Ureter (tissue), 1 donor: ENCODE results near the gene PHC1. TPM values are rescaled to one million over a fixed set of nuclear protein-coding genes. Genes with fewer than 3 reads are reported as not detected.
"Not testable (repeated sequence)": the region's sequence is repeated elsewhere in the genome, so short reads cannot be mapped to it uniquely, and the experiment has no call there.

Experiments
- DNase-seq: peaks from one replicate; pipeline ENCODE4 v3.0.0-alpha.2; 2020; ENCODE audit warnings: low spot score
- total RNA-seq: library from RNA; stranded (reverse); gene quantifications from one replicate; pipeline ENCODE4 v1.2.4, GENCODE V29; 2023
- donor health status: DM: yes; HTN: yes; CAD: no.

PHC1 gene
- total RNA-seq: 44.9 TPM

DNA sequence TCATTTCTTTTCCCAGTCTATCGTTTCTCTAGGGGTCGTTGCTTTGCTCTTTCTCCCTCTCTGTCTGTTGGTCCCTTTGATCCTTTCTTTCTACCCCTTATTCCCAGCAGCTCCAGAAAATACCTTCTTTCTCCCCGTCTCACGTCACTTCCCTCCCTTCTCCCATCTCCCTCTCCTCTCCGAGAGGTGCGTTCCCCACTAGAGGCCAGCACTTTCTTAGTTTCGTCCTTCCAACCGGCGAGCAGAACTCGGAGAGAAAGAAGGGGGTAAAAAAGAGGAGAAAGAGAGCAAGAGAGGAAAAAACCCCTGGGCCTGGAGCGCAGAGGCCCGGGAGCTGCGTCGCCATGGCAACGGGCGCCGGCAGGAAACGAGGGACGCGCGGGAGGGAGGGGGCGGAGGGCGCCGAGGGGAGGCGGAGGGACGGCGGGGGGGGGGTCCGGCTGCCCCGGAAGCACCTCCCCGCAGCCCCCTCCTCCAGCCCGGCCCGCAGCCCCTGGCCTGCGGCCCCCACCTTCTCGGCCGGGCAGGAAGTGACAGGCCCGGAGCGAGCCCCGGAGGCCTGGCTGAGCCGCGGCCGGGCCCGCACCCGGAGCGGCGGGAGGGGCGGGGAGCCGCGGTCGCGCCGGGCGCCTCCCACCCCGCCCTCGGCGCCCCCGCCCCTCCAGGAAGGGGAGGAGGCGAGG is at the start of gene PHC1:
Gene PHC1, plus strand, starts transcription at position 477 of the 683 bp plus-strand sequence. CDS start 3,169 bp downstream, outside the sequence.
- peak; percentile 80 for DNase-seq

DNA sequence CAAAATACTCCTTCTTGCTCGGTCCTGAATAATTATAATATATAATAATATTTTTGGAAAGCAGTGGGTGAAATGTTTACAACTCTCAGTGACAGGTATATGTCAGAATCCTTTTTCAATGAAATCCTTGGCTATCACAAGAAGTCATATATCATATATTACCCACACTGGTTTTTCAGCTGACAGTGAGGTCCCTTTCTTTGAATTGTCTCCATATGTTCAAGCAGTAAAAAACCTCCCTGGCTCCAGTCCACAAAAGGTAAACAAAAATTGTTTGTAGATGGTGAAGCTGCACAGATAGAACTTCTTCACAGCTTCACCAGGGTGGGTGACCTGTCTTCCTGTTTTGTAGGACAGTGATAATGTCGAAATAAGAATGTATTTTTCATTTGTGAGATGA is 47.9 kb upstream of the PHC1 start:
- no peak for DNase-seq

DNA sequence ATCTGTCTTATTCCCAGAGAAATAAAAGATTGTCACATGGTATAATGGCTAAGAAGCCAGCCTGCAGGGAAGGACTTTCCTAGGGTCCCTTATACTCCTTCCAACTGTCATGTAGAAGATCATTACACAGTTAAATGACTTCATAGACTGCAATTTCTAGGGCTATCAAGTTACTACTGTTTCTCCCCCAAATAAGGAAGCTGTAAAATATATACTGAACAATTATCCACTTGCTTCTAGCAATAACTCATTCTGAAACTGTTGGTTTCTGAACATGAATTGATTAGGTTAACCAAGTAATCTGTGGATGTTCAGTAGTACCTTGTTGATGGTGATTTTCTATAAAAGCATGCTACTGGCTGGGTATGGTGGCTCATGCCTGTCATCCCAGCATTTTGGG is 47.3 kb upstream of the PHC1 start:
- no peak for DNase-seq

DNA sequence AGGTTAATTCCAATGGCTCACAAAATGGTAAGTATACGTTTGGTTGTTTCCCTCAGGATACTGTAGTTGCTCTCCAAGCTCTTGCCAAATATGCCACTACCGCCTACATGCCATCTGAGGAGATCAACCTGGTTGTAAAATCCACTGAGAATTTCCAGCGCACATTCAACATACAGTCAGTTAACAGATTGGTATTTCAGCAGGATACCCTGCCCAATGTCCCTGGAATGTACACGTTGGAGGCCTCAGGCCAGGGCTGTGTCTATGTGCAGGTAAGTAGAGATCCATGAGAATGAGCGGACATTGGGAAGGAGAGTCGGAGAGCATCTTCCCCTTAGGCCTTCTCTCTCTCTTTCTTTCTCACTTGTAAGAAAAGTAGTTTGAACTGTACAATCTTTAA is 46.5 kb upstream of the PHC1 start:
- DNase-seq: no peak

DNA sequence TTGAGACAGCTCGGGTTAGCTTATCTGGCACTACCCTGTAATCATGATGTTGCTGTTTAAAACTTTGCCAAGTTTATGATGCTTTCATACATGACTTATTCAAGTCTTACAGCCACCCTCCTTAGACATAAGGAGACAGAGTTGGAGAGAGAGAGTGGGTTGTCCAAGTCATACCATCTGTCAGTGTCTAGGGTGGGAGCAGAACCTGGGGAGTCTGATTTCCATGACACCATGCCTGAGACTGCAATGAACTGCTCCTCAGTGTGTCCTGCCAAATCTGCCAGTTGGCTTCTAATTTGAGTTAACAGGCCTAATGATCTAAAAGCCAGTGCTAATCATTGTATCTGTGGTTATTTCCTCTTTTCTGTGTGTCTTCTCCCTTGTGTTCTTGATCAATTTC is 43.7 kb upstream of the PHC1 start:
- no peak for DNase-seq

DNA sequence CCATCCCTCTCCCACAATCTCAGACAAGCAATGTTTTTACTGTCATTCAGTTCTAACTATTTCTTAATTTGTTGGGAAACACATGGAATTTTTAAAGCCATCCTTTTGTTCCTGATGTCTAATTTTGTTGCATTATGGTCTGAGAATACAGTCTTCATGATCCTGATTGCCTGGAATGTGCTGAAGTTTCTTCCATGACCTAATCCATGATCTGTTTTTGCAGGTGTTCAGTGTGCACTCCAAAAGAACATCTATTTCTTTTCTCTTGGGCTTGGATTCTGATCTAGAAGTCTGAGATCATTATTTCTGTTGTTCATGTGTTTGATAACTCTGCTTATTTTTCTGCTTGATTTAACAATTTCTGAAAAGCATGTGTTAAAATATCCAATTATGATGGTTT is 43.2 kb upstream of the PHC1 start:
- no peak for DNase-seq

DNA sequence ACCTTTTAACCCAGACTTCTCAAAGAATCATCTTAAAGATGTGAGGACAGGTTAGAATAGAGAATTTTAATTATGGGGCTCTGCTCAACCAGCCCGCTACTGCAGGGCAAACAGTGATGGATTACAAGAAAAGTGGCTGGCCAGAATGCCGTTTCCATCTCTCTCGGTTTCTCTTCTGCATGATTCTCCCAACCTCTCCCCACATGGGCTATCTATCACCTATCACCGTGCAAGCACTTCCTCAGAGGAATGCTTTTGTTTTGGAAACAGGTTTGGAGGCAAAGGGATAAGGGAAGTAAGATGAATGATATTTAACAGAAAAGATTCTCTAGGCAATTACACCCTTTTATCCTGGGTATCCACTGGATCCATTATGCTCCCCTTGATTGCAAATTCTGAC is 37.4 kb upstream of the PHC1 start:
- DNase-seq: no peak

DNA sequence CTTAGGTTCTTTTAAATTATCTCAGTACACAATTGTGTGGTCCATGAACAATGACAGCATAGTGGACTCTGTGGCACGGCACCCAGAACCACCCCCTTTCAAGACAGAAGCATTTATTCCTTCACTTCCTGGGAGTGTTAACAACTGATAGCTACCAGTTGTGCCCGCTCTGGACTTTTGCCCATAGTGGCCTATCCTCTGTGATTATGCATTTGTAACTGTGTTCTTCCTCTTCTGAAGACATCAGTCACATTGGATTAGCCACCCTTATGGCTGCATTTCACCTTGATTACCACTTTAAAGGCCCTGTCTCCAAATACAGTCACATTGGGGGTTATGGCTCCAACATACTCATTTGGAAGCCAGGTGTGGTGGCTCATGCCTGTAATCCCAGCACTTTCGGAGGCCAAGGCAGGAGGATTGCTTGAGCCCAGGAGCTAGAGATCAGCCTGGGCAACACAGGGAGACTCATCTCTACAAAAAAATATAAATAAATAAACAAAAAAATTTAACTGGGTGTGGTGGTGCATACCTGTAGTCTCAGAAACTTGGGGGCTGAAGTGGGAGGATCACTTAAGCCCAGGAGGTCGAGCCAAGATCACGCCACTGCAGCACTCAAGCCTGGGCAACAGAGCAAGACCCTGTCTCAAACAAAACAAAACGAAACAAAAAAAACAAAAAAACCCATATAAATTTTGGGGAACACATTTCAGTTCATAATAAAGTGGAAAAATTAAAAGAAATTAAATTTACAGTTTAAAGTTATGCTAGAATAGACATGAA is 27.6 kb upstream of the PHC1 start:
- DNase-seq: no peak

DNA sequence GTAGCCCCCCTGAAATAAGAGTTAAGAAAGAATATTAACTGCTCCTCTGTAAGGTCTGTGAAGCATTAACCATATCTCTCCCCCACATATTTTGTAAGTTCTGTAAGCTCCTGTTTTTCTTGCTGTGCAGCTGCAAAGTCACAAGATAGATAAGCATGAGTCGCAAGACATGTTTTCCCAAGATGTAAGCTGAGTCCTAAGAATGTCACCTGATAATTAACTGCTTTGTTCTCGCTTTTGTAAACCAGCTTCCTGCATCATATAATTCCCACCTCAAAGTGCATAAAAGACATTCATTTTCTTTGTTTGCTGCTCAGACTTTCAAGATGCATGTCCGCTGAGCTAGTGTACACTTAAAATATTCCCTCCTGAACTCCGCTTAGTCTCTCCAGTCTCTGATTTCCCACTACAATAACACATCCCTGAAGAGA is 27.0 kb upstream of the PHC1 start:
- no peak for DNase-seq

DNA sequence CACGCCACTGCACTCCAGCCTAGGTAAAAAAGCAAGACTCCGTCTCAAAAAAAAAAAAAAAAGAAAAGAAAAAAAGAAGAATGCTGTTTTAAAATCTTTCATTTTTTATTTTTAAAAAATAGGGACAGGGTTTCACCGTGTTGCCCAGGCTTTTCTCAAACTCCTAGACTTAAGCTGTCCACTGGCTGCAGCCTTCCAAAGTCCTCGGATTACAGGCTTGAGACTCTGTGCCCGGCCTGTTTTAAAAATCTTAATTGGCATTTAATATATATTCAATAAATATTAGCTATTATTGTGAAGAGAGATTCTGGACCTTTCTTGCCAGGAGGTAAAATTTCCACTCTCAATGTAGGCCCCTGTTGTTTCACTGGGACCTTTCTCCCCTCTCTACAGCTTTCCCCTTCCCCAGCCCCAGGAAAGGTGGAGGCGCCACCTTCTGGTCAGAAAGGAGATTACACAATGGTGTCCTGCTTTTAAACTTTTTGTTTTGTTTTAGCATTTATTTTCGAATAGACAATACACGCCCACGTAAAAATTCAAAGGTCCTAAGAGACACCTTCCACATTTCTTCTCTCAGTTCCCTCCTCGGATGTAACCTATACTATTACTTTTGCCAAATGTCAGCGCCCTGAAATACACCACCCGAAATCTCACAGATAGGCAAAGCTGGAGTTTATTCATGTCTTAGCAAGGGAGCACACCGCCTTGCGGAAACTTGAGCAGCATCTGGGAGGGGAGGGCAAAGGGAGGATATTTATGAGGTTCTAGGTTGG is 23.8 kb upstream of the PHC1 start:
- no peak for DNase-seq

DNA sequence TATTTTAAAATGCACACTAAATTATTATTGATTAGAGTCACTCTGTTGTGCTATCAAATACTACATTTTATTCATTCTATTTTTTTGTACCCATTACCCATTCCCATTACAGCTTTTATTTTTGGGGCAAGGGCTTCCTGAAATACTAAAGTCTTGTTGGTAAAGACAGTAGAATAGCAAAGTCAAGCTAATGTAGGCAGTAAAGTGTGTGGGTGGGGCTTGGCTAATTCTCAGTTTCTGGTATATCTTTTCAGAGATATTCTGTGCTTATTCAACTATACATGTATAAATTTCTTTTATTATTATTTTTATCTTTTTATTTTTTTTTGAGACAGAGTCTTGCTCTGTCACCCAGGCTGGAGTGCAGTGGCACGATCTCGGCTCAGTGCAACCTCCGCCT is 22.3 kb upstream of the PHC1 start:
- DNase-seq: no peak

DNA sequence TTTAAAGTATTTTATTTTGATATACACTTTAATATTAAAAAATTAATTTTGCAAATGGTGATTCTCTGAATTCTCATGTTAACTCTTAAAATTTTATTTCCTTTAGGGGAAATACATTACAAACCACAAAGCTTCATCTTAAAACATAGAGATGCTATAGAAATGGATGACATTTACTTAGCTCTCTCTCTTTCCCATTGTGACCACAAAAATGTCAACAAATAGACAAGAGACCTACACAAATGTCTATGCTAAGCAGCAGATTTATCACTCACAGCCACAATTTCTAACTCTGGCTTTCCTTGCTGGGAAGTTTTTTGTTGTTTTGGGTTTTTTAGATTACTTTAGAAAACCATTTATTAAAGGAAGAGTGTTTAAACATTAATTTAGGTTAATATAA is 19.9 kb upstream of the PHC1 start:
- no peak for DNase-seq

DNA sequence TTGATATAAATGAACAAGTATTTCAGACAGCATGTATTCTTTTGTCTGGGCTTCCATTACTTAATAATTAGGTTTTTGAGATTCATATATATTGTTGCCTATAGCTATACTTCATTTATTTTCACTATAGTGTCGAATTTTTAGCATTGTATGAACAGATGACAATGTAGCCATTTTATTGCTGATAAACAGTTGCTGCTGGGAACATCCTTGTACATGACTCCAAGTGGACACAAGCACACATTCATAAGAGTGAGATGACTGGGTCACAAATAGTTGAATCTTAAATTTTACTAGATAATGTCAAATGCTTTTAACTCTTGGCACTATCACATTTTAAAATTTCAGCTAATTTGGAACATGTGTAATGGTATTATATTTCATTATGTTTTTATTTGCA is 19.3 kb upstream of the PHC1 start:
- DNase-seq: no peak

DNA sequence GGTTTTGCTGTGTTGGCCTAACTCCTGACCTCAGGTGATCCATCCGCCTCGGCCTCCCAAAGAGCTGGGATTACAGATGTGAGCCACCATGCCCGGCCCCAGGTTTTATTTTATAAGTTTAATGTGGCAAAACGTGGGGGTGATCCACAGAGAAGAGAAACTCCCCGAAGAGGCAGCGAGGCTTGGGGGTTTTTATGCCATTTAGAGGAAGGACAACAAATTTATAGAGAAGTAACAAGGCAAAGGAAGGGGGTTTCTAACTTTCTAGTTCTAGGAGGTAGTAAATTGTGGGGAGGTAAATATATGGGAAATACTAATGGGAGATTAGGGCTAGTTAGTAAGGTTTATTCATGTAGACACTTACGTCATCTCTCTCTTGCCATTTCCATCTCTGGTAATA is 17.2 kb upstream of the PHC1 start:
- no peak for DNase-seq

DNA sequence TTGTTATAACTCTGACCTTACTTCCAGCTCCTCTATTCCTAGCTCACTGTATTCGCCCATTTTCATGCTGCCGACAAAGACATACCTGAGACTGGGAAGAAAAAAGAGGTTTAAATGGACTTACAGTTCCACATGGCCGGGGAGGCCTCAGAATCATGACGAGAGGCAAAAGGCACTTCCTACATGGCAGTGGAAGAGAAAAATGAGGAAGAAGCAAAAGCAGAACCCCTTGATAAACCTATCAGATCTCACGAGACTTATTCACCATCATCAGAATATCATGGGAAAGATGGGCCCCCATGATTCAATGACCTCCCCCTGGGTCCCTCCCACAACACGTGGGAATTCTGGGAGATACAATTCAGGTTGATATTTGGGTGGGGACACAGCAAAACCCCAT is 14.5 kb upstream of the PHC1 start:
- DNase-seq: no peak

DNA sequence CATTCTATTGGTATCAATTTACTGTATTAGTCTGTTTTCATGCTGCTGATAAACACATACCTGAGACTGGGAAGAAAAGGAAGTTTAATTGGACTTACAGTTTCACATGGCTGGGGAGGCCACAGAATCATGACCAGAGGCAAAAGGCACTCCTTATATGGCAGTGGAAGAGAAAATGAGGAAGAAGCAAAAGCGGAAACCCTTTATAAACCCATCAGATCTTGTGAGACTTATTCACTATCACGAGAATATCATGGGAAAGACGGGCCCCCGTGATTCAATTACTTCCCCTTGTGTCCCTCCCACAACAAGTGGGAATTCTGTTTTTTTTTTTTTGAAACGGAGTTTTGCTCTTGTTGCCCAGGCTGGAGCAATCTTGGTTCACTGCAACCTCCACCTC is 11.6 kb upstream of the PHC1 start:
- not testable (repeated sequence) for DNase-seq

DNA sequence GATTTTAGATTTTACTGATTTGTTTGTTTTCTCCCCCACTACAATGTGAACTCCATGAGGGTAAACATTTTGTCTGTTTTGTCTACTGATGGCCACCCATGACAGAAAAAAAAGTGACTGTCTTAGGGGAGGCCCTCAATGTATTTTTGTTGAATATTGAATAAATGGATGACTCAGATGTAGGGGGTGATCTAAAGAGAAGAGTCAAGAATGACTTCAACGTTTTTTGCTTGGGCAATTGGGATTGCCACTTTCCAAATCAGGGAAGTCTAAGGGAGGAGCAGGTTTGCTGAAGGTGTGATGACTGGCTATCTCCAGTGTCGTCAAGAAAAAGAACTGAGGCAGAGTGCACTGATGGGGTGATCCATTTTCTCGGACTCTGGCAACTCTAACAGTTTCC is 10.7 kb upstream of the PHC1 start:
- no peak for DNase-seq

DNA sequence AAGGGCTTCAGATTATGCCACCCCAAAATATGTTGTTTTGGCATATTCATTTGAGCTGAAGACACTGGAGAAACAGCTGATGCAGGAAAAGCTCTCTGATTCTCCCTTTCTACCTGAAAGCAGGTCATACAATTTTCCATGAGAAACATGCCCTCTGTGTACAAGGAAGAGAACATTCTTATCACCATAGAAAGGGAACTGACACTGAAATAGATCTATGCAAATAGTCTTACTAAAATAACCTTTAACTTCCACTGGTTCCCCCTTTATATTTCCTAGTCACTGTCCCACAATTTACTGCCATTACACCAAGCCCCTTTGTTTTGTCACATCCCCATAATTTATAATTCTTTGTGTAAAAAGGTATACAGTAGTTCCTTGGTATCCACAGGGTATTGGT is 9.6 kb upstream of the PHC1 start:
- no peak for DNase-seq

DNA sequence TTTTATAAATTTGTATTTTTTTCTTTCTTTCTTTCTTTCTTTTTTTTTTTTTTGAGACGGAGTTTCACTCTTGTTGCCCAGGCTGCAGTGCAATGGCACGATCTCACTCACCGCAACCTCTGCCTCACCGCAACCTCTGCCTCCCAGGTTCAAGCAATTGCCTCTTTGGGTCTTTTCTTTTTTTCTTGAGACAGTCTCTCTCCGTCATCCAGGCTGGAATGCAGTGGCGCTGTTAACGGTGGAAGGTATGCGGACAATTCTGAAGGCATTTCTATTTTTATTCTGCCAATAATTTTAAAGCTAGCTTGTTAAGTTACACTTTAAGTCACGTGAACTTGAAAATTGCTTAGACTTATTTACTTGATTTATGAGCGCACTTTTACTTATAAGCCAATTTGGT is 8.8 kb upstream of the PHC1 start:
- DNase-seq: no peak

DNA sequence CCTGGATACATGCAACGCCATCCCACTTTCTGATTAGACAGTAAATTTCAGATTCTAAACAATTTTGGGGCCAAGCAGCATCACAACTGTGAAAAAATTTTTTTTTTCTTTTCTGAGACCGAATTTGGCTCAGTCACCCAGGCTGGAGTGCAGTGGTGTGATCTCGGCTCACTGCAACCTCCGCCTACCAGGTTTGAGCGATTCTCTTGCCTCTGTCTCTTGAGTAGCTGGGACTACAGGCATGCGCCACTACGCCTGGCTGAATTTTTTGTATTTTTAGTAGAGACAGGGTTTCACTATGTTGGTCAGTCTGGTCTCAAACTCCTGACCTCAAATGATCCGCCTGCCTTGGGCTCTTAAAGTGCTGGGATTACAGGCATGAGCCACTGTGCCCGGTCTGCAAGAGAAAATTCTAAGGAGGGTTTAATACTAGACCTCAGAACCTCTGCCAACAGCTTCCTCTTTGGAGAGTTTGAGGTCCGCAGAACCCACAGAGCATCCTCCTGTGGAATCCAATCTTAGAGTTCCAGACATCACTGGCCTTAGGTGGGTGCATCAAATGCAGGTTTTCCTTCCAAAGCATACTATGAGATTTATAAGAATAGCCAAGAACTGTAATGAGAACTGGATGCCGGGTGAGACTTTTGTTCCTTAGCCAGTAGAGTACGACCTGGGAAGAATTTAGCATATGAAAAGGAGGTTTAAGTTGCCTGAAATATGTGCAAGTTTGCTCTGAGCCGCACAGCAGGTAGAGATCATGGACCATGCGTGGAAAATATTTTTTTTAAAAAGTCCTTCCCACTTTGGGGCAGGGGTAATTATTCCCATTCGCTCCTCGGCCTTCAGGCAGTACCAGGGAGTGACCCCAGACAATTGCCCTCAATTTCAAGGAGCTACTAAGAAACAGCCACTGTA is 7.8 kb upstream of the PHC1 start:
- no peak for DNase-seq

DNA sequence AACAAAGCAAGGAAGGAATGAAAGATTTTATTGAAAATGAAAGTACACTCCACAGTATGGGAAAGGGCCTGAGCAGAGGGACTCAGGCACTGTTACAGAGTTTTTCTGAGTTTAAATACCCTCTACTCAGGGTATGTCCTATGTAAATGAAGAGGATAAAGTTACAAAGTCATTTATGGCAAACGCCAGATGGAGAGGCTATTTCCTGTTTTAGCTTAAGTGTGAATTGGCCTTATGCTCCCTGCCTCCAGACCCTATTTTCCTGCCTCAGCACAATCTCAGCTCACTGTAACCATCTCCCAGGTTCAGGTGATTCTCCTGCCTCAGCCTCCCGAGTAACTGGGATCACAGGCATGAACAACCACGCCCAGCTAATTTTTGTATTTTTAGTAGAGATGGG is 6.8 kb upstream of the PHC1 start:
- DNase-seq: no peak

DNA sequence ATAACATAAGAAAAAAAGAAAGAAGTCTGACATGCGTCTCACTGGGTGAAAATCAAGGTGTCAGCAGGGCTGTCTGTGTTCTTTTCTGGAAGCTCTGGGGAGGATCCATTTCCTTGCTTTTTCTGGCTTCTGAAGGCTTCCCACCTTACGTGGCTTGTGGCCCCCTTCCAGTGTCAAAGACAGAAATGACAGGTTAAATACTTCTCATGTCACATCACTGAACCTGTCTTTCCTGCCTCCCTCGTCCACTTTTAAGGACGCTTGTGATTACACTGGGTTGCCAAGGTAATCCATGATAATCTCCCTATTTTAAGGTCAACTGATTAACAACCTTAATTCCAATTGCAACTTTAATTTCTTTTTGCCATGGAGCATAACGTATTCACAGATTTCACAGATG is 4.6 kb upstream of the PHC1 start:
- no peak for DNase-seq
